GM21367 (cell line): Measurements from ENCODE around the gene MOB1B.

ENCODE experiments used
- ATAC-seq: cut with Tn5 transposase; IDR thresholded peaks from one replicate; pipeline ENCODE4 v1.9.1; 2021; ENCODE audit not compliant: unreplicated experiment

Gene MOB1B

GRCh38 chr4:70914000-70914399 is 11.8 kb downstream of the MOB1B start:
- no peak for ATAC-seq

GRCh38 chr4:70914631-70915030 is 12.5 kb downstream of the MOB1B start:
- ATAC-seq, result no peak

- ATAC-seq, result no peak
Observed at GRCh38 chr4:70915036-70915815, 13.1 kb downstream of the MOB1B start.

- no peak for ATAC-seq
Observed at GRCh38 chr4:70915874-70916559, 13.8 kb downstream of the MOB1B start.

- ATAC-seq, result no peak
Observed at GRCh38 chr4:70920592-70920991, 18.4 kb downstream of the MOB1B start.

- no peak for ATAC-seq
Observed at GRCh38 chr4:70925418-70925817, 23.2 kb downstream of the MOB1B start.

- ATAC-seq, result peak; percentile 76
Observed at GRCh38 chr4:70925899-70926635, 23.9 kb downstream of the MOB1B start.

GRCh38 chr4:70927502-70928137 is 25.5 kb downstream of the MOB1B start:
- peak; percentile 40 for ATAC-seq

- ATAC-seq, result no peak
Observed at GRCh38 chr4:70930530-70931256, 28.5 kb downstream of the MOB1B start.

GRCh38 chr4:70931347-70931746 is 29.2 kb downstream of the MOB1B start:
- no peak for ATAC-seq

- no peak for ATAC-seq
Observed at GRCh38 chr4:70932984-70933383, 30.8 kb downstream of the MOB1B start.

- ATAC-seq, result no peak
Observed at GRCh38 chr4:70935038-70935695, 33.0 kb downstream of the MOB1B start.

- no peak for ATAC-seq
Observed at GRCh38 chr4:70936200-70936787, 34.1 kb downstream of the MOB1B start.

GRCh38 chr4:70938086-70938485 is 35.9 kb downstream of the MOB1B start:
- no peak for ATAC-seq

GRCh38 chr4:70940134-70940533 is 38.0 kb downstream of the MOB1B start:
- no peak for ATAC-seq

GRCh38 chr4:70943114-70943513 is 40.9 kb downstream of the MOB1B start:
- peak; percentile 83 for ATAC-seq

GRCh38 chr4:70945046-70945445 is 42.9 kb downstream of the MOB1B start:
- peak; percentile 36 for ATAC-seq

- no peak for ATAC-seq
Observed at GRCh38 chr4:70945452-70946055, 43.4 kb downstream of the MOB1B start.

GRCh38 chr4:70946939-70947338 is 44.8 kb downstream of the MOB1B start:
- no peak for ATAC-seq
